ENCODE measurements around the gene LRRK2.
"Not testable (repeated sequence)": the region's sequence is repeated elsewhere in the genome, so short reads cannot be mapped to it uniquely, and the experiment has no call there.

LRRK2 gene

DNA sequence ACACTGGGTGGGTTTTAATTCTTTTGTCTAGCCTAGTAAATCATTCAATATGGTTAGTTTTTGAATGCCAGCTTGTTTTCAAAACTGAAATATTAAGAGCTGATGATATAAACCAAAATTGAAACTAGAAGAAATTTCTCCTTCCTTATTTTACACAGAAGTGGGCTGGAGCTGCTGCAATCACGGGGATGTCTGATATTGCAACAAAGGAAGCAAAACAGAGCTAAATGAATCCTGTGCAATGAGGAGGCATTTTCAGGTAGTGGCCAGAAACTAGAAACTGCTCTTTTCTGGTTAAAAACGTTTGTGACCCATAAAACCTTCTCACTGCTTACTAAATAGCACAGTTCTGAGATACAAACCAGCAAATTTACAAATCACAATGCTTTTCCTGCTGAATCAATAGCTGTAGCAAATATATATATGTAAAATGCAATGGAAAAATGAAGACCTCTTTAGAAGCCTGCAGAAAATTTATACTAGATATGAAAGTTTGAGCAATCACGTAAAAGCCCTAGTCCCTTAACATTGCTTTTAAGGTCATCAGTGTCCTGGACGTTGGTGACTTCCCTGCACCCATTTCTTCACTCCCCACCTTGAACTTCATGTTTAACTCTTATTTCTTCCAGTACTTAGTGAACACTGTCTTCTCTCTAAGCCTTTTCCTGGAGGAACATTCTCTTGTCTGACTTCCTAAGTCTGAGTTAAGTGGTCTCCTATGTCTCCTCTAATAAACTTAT is 15.9 kb upstream of the LRRK2 start:
- no peak overlapping the region for H3K4me3 ChIP-seq (ENCODE audit: low read depth, low read length)
- TF ChIP-seq, protein P1, sequence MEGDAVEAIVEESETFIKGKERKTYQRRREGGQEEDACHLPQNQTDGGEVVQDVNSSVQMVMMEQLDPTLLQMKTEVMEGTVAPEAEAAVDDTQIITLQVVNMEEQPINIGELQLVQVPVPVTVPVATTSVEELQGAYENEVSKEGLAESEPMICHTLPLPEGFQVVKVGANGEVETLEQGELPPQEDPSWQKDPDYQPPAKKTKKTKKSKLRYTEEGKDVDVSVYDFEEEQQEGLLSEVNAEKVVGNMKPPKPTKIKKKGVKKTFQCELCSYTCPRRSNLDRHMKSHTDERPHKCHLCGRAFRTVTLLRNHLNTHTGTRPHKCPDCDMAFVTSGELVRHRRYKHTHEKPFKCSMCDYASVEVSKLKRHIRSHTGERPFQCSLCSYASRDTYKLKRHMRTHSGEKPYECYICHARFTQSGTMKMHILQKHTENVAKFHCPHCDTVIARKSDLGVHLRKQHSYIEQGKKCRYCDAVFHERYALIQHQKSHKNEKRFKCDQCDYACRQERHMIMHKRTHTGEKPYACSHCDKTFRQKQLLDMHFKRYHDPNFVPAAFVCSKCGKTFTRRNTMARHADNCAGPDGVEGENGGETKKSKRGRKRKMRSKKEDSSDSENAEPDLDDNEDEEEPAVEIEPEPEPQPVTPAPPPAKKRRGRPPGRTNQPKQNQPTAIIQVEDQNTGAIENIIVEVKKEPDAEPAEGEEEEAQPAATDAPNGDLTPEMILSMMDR (IDR thresholded peaks at IDR 0.05; ENCODE audit: insufficient read depth, low read length, missing control alignments), result no peak
- ChIA-PET POLR2A (no interaction called here), CTCF (no interaction called here)
- DNase-seq (ENCODE audit: low read depth, low spot score), result no peak

DNA sequence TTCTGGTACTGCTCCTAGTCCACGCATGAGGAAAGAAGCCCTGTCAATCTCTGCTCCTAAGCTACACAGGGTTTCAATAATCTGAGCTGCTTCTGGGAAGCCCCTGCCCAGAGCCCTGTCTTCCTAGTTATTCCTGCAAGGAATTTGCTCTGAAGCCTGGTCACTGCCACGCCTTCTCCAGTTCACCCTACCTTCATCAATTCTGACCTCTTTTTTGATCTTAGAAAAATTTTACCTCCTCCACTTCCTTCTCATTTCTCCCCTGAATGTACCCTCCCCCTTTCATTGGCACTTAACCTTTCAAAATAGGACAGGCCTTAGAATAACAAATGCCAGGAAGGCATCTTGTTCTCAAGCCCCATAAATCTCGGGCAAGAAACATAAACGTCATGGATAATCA is 14.9 kb upstream of the LRRK2 start:
- CTCF ChIA-PET, result no interaction called here
- H3K4me3 ChIP-seq (ENCODE audit: low read depth, low read length), result no peak overlapping the region
- POLR2A ChIA-PET, result no interaction called here
- DNase-seq (ENCODE audit: low read depth, low spot score), result no peak
- TF ChIP-seq, protein P1 (IDR thresholded peaks at IDR 0.05; ENCODE audit: insufficient read depth, low read length, missing control alignments), result no peak

DNA sequence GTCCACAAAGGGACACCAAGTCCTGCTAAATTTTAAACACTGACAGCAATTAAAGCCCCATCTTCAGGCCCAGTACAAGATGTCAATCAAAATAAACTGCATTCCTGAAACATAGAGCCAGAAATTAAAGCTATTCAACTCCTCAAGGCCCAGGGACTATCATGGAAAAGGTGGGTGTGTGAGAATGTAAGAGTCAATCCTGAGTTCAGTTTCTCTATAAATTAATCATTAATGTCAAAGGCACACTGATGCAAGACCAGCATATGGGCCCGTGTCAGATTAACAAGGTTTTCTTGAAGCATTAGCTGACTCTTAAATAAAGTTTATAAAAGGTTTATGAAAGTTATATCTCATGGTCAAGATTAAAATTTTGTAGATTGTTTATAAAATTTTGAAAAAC is 13.6 kb upstream of the LRRK2 start:
- CTCF ChIA-PET; DNase-seq (ENCODE audit: low read depth, low spot score); POLR2A ChIA-PET; H3K4me3 ChIP-seq (ENCODE audit: low read depth, low read length): not testable (repeated sequence)

DNA sequence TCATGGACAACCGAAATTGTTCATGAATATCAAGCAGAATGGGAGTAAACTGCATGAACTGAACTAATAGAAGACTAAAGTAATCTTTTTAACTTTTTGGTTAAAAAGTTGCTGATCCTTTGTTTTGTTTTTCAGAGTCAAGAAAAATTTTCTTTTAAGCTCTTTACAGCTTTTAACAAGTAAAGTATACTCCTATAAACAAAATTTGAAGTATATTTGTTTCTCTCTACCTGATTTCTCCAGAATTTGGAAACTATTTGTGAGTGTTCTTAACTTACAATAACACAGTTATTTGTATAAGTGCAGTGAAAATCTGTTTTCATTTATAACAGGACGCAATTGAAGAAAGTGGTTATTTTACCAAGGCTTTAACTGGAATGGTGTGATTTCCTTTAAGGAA is 12.2 kb upstream of the LRRK2 start:
- CTCF ChIA-PET, result no interaction called here
- no peak overlapping the region for H3K4me3 ChIP-seq (ENCODE audit: low read depth, low read length)
- TF ChIP-seq, protein P1 (IDR thresholded peaks at IDR 0.05; ENCODE audit: insufficient read depth, low read length, missing control alignments), result no peak
- no peak for DNase-seq (ENCODE audit: low read depth, low spot score)
- POLR2A ChIA-PET, result no interaction called here

DNA sequence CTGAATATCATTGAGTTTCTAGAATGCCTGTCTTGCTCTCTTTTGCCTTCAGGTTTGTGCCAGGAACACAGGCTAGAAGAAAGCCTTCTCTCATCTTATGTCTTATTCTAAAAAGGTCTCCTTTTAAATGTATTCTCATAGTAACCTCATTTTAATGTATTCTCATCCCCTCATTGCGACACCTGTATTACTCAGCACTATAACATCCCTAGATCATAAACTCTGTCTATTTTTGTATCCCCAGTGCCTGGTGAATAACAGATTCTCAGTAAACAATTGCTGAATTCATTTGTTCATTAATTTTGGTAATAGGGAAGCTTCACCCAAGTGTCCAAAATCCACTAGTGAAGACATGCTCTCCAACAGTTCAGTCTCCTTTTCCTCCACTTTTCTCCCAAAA is 8.8 kb upstream of the LRRK2 start:
- H3K4me3 ChIP-seq (ENCODE audit: low read depth, low read length), result no peak overlapping the region
- POLR2A ChIA-PET, result no interaction called here
- no peak for DNase-seq (ENCODE audit: low read depth, low spot score)
- CTCF ChIA-PET, result no interaction called here
- TF ChIP-seq, protein P1 (IDR thresholded peaks at IDR 0.05; ENCODE audit: insufficient read depth, low read length, missing control alignments), result no peak

DNA sequence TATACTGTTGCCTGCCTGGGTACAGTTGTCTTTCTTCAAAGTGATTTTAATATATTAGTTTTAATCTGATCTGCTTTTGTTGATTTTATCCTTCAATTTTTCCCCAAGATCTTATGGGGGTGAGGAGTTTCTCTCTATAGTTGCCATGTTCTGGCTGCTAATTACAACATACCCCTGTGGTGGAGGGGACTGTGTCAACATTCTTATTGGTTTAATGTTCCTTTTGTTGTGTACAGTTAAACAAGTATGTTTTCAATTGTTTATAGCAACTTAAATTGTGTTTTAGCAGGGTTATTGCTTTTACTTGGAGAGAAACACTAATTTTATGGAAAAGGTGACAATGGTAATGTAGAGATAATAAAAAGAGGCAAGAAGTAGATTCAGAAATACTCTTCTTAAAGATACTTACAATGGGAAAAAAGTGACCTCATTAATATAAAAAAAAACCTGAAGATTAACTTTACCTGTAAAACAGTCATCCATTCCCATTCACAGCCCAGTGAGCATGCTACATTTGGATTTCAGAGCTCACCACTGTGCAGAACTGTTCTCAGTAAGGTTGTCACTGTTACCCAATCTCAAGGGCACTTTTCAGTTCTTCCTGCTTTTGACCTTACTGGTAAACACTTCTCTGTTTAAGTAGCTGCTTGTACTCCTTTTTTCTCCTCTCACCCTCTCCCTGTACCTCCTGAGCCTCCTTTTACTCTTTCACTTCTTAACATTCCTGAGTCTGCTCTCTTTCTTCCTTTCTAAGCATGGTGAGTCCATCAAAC is 8.1 kb upstream of the LRRK2 start:
- ChIA-PET POLR2A (no interaction called here), CTCF (no interaction called here)
- no peak overlapping the region for H3K4me3 ChIP-seq (ENCODE audit: low read depth, low read length)
- TF ChIP-seq, protein P1 (IDR thresholded peaks at IDR 0.05; ENCODE audit: insufficient read depth, low read length, missing control alignments), result no peak
- no peak for DNase-seq (ENCODE audit: low read depth, low spot score)

DNA sequence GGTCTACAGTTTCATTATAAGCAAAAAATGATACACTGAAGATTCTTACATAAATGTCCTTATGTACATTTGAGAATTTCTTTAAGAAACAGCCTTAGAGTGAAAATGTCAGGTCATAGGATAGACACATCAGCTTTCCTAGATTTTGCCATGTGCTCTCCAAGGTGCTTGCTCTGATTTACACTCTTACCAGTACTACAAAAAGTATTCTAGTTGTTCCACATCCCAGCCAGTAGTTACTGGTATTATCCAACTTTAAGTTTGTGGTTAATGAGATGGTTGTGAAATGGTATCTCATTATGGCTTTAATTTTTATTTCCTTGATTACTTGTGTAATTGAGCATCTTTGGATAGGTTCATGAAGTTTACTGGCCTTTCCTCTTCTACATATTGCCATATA is 5.0 kb upstream of the LRRK2 start:
- ChIA-PET POLR2A (no interaction called here), CTCF (no interaction called here)
- no peak overlapping the region for H3K4me3 ChIP-seq (ENCODE audit: low read depth, low read length)
- TF ChIP-seq, protein P1 (IDR thresholded peaks at IDR 0.05; ENCODE audit: insufficient read depth, low read length, missing control alignments), result no peak
- DNase-seq (ENCODE audit: low read depth, low spot score), result no peak

Measured in AG04449 (cell line).